Kidney (tissue), 14 donors: ENCODE results near the gene PPRC1. TPM values are rescaled to one million over a fixed set of nuclear protein-coding genes. Genes with fewer than 3 reads are reported as not detected.

Source experiments
- DNase-seq, 5 donors: peaks; one replicate each; pipeline ENCODE4 v3.0.0-alpha.2; 2013 to 2020
- FAIRE-seq: peaks from 2 replicates; lab custom pipeline; 2012; peaks lifted over from hg19 to GRCh38; lab: Jason Lieb, UNC
- H3K27ac ChIP-seq, 2 donors: one replicate each; pipeline ENCODE4 v1.7.0; 2013; ENCODE audit warnings: low read depth in 2 of 2, low read length in 2 of 2, inconsistent platforms in 1 of 2
- H3K27me3 ChIP-seq: one replicate; pipeline ENCODE4 v1.7.1; 2013; ENCODE audit warnings: low read length, inconsistent platforms; ENCODE audit not compliant: control insufficient read depth, insufficient read depth
- H3K36me3 ChIP-seq, 3 donors: one replicate each; pipeline versions ENCODE4 v1.7.0 to v1.7.1; 2013; ENCODE audit warnings: low read length in 3 of 3, control low read depth in 1 of 3, inconsistent platforms in 1 of 3; ENCODE audit not compliant: insufficient read depth in 3 of 3, control insufficient read depth in 2 of 3
- H3K4me1 ChIP-seq, 3 donors: one replicate each; pipeline versions ENCODE4 v1.7.0 to v1.7.1; 2013; ENCODE audit warnings: low read length in 3 of 3, inconsistent platforms in 1 of 3, low read depth in 1 of 3; ENCODE audit not compliant: control insufficient read depth in 2 of 3, insufficient read depth in 2 of 3
- H3K4me3 ChIP-seq, 3 donors: one replicate each; pipeline versions ENCODE4 v1.7.0 to v1.8.1; 2013; ENCODE audit warnings: low read length in 3 of 3, control low read depth in 1 of 3, inconsistent platforms in 1 of 3
- H3K9ac ChIP-seq, 3 donors: one replicate each; pipeline versions ENCODE4 v1.7.0 to v1.7.1; 2013; ENCODE audit warnings: low read length in 3 of 3, control low read depth in 1 of 3, inconsistent platforms in 1 of 3
- H3K9me3 ChIP-seq, 3 donors: one replicate each; pipeline versions ENCODE4 v1.7.0 to v1.7.1; 2013; ENCODE audit warnings: low read length in 3 of 3, control low read depth in 1 of 3, inconsistent platforms in 1 of 3; ENCODE audit not compliant: control insufficient read depth in 2 of 3, insufficient read depth in 1 of 3
- CTCF ChIP-seq: IDR thresholded peaks from 3 replicates; pipeline ENCODE4 v1.5.1; 2012; ENCODE audit warnings: mild to moderate bottlenecking, moderate library complexity, borderline replicate concordance; ENCODE audit not compliant: insufficient read depth; ENCODE audit errors: extremely low read depth
- intact Hi-C: fragments of 100-400 bp; cut with DNase I; formaldehyde crosslinking; loops from one replicate; pipeline ENCODE4 v1.11.1; 2022
- polyA plus RNA-seq: library from polyadenylated mRNA; stranded (reverse); fragments of 350-450 nt; fragmentation: Illumina TruSeq; extraction: RNeasy Lipid Tissue Mini Kit (QIAGEN cat#74804); gene quantifications from one replicate; pipeline ENCODE4 v1.2.3, GENCODE V29; 2014; ENCODE audit warnings: low read depth, low replicate concordance; ENCODE audit not compliant: insufficient read depth
- total RNA-seq: library from RNA; stranded (reverse); fragmentation: NEBNext Ultra II Directional; extraction: Animal tissue kit (Norgen Biotek cat#: 25700); gene quantifications from one replicate; pipeline ENCODE4 v1.2.1, GENCODE V29; 2021
- donor health status: control.
- donor health status: control.
- donor health status: control.
- donor health status: control.
- donor health status: control.
- donor health status: DM: yes; HTN: yes; CAD: no.
- donor health status: Normal renal cell carcinoma (clear cell type).

Gene PPRC1
- total and polyA plus RNA-seq, 2 donors from 2014 or later: 8.7 to 32.1 TPM

DNA sequence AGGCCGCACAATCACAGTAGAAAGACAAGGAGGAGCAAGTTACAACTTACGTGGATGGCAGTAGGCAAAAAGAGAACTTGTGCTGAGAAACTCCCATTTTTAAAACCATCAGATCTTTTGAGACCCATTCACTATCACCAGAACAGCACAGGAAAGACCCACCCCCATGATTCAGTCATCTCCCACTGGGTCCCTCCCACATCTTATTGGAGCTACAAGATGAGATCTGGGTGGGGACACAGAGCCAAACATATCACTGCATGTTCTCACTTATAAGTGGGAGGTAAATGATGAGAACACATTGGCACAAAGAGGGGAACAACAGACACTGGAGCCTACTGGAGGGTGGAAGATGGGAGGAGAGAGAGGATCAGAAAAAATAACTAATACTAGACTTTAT, 51.8 kb downstream of the PPRC1 start:
- Histone ChIP-seq H3K4me1 (peaks cover 0 to 3% (median 0%) of the 10 kb centered on the region in 3 donors), H3K27me3 (no peaks in the 10 kb centered on the region), H3K9ac (no peak overlapping the region), H3K36me3 (no peaks in the 10 kb centered on the region), H3K27ac (no peak overlapping the region), H3K4me3 (no peak overlapping the region), H3K9me3 (no peaks in the 10 kb centered on the region)
- no peak for FAIRE-seq
- intact Hi-C loops: no loop called here
- no peak for DNase-seq
- no peak for TF ChIP-seq CTCF

DNA sequence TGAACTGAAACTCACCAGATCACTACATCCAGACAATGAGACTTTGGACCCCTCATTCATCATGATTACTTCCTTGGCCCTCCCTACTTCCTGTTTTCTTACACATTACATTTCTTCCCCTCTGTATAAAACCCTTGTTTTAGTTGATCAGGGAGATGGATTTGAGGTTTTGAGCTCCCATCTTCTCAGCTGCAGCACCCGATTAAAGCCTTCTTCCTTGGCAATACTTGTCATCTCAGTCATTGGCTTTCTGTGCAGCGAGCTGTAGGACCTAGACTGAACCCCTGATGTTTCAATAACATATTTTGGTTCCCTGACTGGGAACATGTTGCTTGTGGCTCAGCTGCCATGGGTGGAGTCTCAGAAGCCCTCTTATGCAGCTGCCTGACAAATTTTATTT, 52.4 kb downstream of the PPRC1 start:
- DNase-seq: no peak
- H3K9me3 ChIP-seq: no peaks in the 10 kb centered on the region
- no peaks in the 10 kb centered on the region for H3K36me3 ChIP-seq
- H3K9ac ChIP-seq: no peak overlapping the region
- no peak for TF ChIP-seq CTCF
- peaks cover 0 to 3% (median 0%) of the 10 kb centered on the region in 3 donors for H3K4me1 ChIP-seq
- no peak for FAIRE-seq
- H3K27me3 ChIP-seq: no peaks in the 10 kb centered on the region
- H3K27ac ChIP-seq: no peak overlapping the region
- intact Hi-C loops: no loop called here
- no peak overlapping the region for H3K4me3 ChIP-seq

- Histone ChIP-seq H3K9me3 (no peaks in the 10 kb centered on the region), H3K4me1 (peaks cover 0 to 3% (median 0%) of the 10 kb centered on the region in 3 donors), H3K36me3 (no peaks in the 10 kb centered on the region), H3K4me3 (no peak overlapping the region), H3K27me3 (no peaks in the 10 kb centered on the region), H3K27ac (no peak overlapping the region), H3K9ac (no peak overlapping the region)
- TF ChIP-seq CTCF: no peak
- intact Hi-C loops: no loop called here
- no peak for FAIRE-seq
- DNase-seq: no peak
These were observed 53.1 kb downstream of the PPRC1 start for GRCh38 chr10:102185811-102186527.
